Stimulated activated CD4-positive, alpha-beta T cell treated with anti-CD3 and anti-CD28 coated beads, Interleukin-2, amount 100 ng/mL, for 24 hours (primary cell): Measurements from ENCODE around the gene GDAP2.

ENCODE experiments used
- DNase-seq, 2 donors: peaks; one replicate each; pipeline ENCODE4 v3.0.0-alpha.2; 2020

GDAP2 gene

GRCh38 chr1:117836069-117836468 lies 93.4 kb downstream of the GDAP2 start:
- no peak for DNase-seq

- DNase-seq: no peak
Observed at GRCh38 chr1:117834416-117834815, 95.0 kb downstream of the GDAP2 start.

GRCh38 chr1:117832453-117832852 lies 97.0 kb downstream of the GDAP2 start:
- DNase-seq: no peak

GRCh38 chr1:117830222-117830621 lies 99.2 kb downstream of the GDAP2 start:
- DNase-seq: no peak

GRCh38 chr1:117828201-117828600 lies 101.2 kb downstream of the GDAP2 start:
- no peak for DNase-seq

GRCh38 chr1:117826540-117827078 lies 102.8 kb downstream of the GDAP2 start:
- DNase-seq: no peak

- no peak for DNase-seq
Observed at GRCh38 chr1:117826119-117826518, 103.3 kb downstream of the GDAP2 start.

GRCh38 chr1:117825414-117825813 lies 104.0 kb downstream of the GDAP2 start:
- no peak for DNase-seq

GRCh38 chr1:117824616-117825015 lies 104.8 kb downstream of the GDAP2 start:
- DNase-seq: no peak

- no peak for DNase-seq
Observed at GRCh38 chr1:117821774-117822482, 107.5 kb downstream of the GDAP2 start.

- DNase-seq: no peak
Observed at GRCh38 chr1:117821382-117821755, 108.1 kb downstream of the GDAP2 start.

GRCh38 chr1:117820694-117821381 lies 108.6 kb downstream of the GDAP2 start:
- DNase-seq: no peak

- no peak for DNase-seq
Observed at GRCh38 chr1:117820096-117820495, 109.3 kb downstream of the GDAP2 start.

GRCh38 chr1:117819301-117819700 lies 110.1 kb downstream of the GDAP2 start:
- no peak for DNase-seq

GRCh38 chr1:117818456-117818855 lies 111.0 kb downstream of the GDAP2 start:
- no peak for DNase-seq

GRCh38 chr1:117817629-117818028 lies 111.8 kb downstream of the GDAP2 start:
- DNase-seq: no peak

- no peak for DNase-seq
Observed at GRCh38 chr1:117815926-117816325, 113.5 kb downstream of the GDAP2 start.

GRCh38 chr1:117814856-117815797 lies 114.3 kb downstream of the GDAP2 start:
- no peak for DNase-seq
